ENCODE data around the gene ZNF738.
"Not testable (repeated sequence)": the region's sequence is repeated elsewhere in the genome, so short reads cannot be mapped to it uniquely, and the experiment has no call there.

ZNF738 gene

GRCh38 chr19:21358768-21359451, at the start of gene ZNF738:
Gene ZNF738 (plus strand): TSS chr19:21359000. CDS start chr19:21359141, 141 bp downstream.
- peaks cover 0 to 4% of the 10 kb centered on the region in 2 donors for H3K36me3 ChIP-seq (ENCODE audit: control insufficient read depth in 1 of 2, insufficient read depth in 2 of 2, low read length in 2 of 2)
- H3K27ac ChIP-seq (ENCODE audit: low read length): peak within 1 kb of the TSS; percentile 74
- no peaks in the 10 kb centered on the region for H3K9me3 ChIP-seq (ENCODE audit: control insufficient read depth in 1 of 2, low read length in 2 of 2)
- peak within 1 kb of the TSS; percentile 74 to 94 for H3K4me3 ChIP-seq (ENCODE audit: low read depth in 1 of 2, low read length in 2 of 2)
- H3K27me3 ChIP-seq (ENCODE audit: low read depth, low read length): no peaks in the 10 kb centered on the region
- no peaks in the 10 kb centered on the region for H3K4me1 ChIP-seq (ENCODE audit: control insufficient read depth in 1 of 2, insufficient read depth in 2 of 2, low read length in 2 of 2)

DNA sequence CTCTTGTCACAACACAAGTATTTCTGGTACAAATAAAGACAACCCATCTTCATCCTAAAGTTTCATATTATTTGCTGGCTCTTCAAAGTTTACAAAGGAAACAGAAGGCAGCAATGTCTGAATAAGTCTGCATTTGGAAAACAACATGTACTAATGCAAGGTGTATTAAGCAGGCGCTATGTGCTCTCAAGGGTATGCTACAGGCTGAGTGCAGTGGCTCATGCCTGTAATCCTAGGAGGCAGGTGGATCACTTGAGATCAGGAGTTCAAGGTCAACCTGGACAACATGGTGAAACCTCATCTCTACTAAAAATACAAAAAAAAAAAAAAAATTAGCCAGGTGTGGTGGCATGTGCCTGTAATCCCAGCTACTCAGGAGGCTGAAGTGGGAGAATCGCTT, 46.0 kb upstream of the ZNF738 start:
- not testable (repeated sequence) for H3K9me3 ChIP-seq (ENCODE audit: control insufficient read depth in 1 of 2, low read length in 2 of 2); H3K27me3 ChIP-seq (ENCODE audit: low read depth, low read length); H3K27ac ChIP-seq (ENCODE audit: low read length); H3K4me3 ChIP-seq (ENCODE audit: low read depth in 1 of 2, low read length in 2 of 2); H3K36me3 ChIP-seq (ENCODE audit: control insufficient read depth in 1 of 2, insufficient read depth in 2 of 2, low read length in 2 of 2)
- peaks cover under 1 to 17% of the 10 kb centered on the region in 2 donors for H3K4me1 ChIP-seq (ENCODE audit: control insufficient read depth in 1 of 2, insufficient read depth in 2 of 2, low read length in 2 of 2)

- peaks cover 0 to 3% of the 10 kb centered on the region in 2 donors for H3K36me3 ChIP-seq (ENCODE audit: control insufficient read depth in 1 of 2, insufficient read depth in 2 of 2, low read length in 2 of 2)
- no peaks in the 10 kb centered on the region for H3K27me3 ChIP-seq (ENCODE audit: low read depth, low read length)
- no peak overlapping the region for H3K4me3 ChIP-seq (ENCODE audit: low read depth in 1 of 2, low read length in 2 of 2)
- H3K27ac ChIP-seq (ENCODE audit: low read length): peak overlapping the region; percentile 64
- H3K4me1 ChIP-seq (ENCODE audit: control insufficient read depth in 1 of 2, insufficient read depth in 2 of 2, low read length in 2 of 2): peaks cover 3 to 22% of the 10 kb centered on the region in 2 donors
- no peaks in the 10 kb centered on the region for H3K9me3 ChIP-seq (ENCODE audit: control insufficient read depth in 1 of 2, low read length in 2 of 2)
These were observed 44.1 kb upstream of the ZNF738 start for GRCh38 chr19:21314676-21315075.

DNA sequence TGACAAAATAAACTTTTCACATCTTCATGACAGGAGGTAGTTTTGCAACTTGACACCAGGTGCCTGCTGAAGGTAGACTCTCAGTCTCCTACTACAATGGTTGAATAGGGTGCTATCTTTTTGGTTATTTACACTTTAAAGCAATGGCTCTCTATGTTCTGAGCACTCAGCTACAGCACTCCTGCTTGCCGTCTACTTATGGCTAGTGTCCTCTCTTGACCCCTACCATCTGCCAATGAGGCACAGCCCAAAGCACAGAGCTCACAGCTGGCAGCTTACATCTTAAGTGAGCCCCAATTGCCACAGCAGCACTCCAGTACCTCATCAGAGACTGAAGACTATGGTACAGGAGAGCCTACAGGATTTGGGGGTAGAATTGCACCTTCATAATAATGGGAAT, 41.0 kb upstream of the ZNF738 start:
- Histone ChIP-seq H3K27ac (ENCODE audit: low read length) (no peak overlapping the region), H3K27me3 (ENCODE audit: low read depth, low read length) (no peaks in the 10 kb centered on the region), H3K4me1 (ENCODE audit: control insufficient read depth in 1 of 2, insufficient read depth in 2 of 2, low read length in 2 of 2) (peaks cover 3 to 19% of the 10 kb centered on the region in 2 donors), H3K9me3 (ENCODE audit: control insufficient read depth in 1 of 2, low read length in 2 of 2) (no peaks in the 10 kb centered on the region), H3K36me3 (ENCODE audit: control insufficient read depth in 1 of 2, insufficient read depth in 2 of 2, low read length in 2 of 2) (no peaks in the 10 kb centered on the region), H3K4me3 (ENCODE audit: low read depth in 1 of 2, low read length in 2 of 2) (no peak overlapping the region)

DNA sequence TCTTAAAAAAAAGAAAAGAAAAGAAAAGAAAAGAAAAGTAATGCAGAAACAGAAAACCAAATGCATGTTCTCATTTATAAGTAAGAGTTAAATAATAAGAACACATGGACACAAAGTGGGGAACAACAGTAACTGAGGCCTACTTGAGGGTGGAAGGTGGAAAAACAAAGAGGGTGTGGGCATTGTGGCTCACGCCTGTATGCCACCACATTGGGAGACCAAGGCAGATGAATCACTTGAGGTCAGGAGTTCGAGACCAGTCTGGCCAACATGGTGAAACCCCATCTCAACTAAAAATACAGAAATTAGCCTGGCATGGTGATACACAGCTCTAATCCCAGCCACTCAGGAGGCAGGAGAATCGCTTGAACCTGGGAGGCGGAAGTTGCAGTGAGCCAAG, 37.7 kb upstream of the ZNF738 start:
- no peaks in the 10 kb centered on the region for H3K9me3 ChIP-seq (ENCODE audit: control insufficient read depth in 1 of 2, low read length in 2 of 2)
- peaks cover 0 to 3% of the 10 kb centered on the region in 2 donors for H3K36me3 ChIP-seq (ENCODE audit: control insufficient read depth in 1 of 2, insufficient read depth in 2 of 2, low read length in 2 of 2)
- peaks cover 3 to 21% of the 10 kb centered on the region in 2 donors for H3K4me1 ChIP-seq (ENCODE audit: control insufficient read depth in 1 of 2, insufficient read depth in 2 of 2, low read length in 2 of 2)
- no peak overlapping the region for H3K4me3 ChIP-seq (ENCODE audit: low read depth in 1 of 2, low read length in 2 of 2)
- no peak overlapping the region for H3K27ac ChIP-seq (ENCODE audit: low read length)
- H3K27me3 ChIP-seq (ENCODE audit: low read depth, low read length): no peaks in the 10 kb centered on the region

DNA sequence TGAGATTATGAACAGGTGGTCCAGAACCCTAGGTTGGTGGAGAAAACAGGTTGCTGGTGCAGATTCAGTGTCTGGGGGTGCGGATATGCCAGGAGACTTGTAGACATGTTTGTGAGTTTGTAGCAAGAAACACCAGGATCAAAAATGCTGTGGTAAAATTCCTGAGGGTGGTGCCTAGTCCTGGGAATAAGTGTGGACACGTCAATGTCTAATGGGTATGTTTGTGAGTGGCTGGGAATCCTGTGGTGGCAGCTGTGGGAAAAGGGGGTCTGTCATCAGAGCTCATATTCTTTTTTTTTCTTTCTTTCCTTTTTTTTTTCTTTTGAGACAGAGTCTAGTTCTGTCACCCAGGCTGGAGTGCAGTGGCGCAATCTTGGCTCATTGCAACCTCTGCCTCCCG, 36.8 kb upstream of the ZNF738 start:
- H3K36me3 ChIP-seq (ENCODE audit: control insufficient read depth in 1 of 2, insufficient read depth in 2 of 2, low read length in 2 of 2): peaks cover 0 to 6% of the 10 kb centered on the region in 2 donors
- H3K9me3 ChIP-seq (ENCODE audit: control insufficient read depth in 1 of 2, low read length in 2 of 2): no peaks in the 10 kb centered on the region
- H3K4me3 ChIP-seq (ENCODE audit: low read depth in 1 of 2, low read length in 2 of 2): no peak overlapping the region
- no peaks in the 10 kb centered on the region for H3K27me3 ChIP-seq (ENCODE audit: low read depth, low read length)
- peaks cover 3 to 21% of the 10 kb centered on the region in 2 donors for H3K4me1 ChIP-seq (ENCODE audit: control insufficient read depth in 1 of 2, insufficient read depth in 2 of 2, low read length in 2 of 2)
- H3K27ac ChIP-seq (ENCODE audit: low read length): no peak overlapping the region

- peak overlapping the region; percentile 60 for H3K27ac ChIP-seq (ENCODE audit: low read length)
- peaks cover 0 to 6% of the 10 kb centered on the region in 2 donors for H3K36me3 ChIP-seq (ENCODE audit: control insufficient read depth in 1 of 2, insufficient read depth in 2 of 2, low read length in 2 of 2)
- H3K9me3 ChIP-seq (ENCODE audit: control insufficient read depth in 1 of 2, low read length in 2 of 2): no peaks in the 10 kb centered on the region
- H3K4me1 ChIP-seq (ENCODE audit: control insufficient read depth in 1 of 2, insufficient read depth in 2 of 2, low read length in 2 of 2): peaks cover 3 to 17% of the 10 kb centered on the region in 2 donors
- H3K4me3 ChIP-seq (ENCODE audit: low read depth in 1 of 2, low read length in 2 of 2): no peak overlapping the region
- H3K27me3 ChIP-seq (ENCODE audit: low read depth, low read length): no peaks in the 10 kb centered on the region
These were observed 36.3 kb upstream of the ZNF738 start for GRCh38 chr19:21322528-21322927.

GRCh38 chr19:21323000-21323399, 35.8 kb upstream of the ZNF738 start:
- peaks cover under 1 to 17% of the 10 kb centered on the region in 2 donors for H3K4me1 ChIP-seq (ENCODE audit: control insufficient read depth in 1 of 2, insufficient read depth in 2 of 2, low read length in 2 of 2)
- no peaks in the 10 kb centered on the region for H3K27me3 ChIP-seq (ENCODE audit: low read depth, low read length)
- H3K9me3 ChIP-seq (ENCODE audit: control insufficient read depth in 1 of 2, low read length in 2 of 2): no peaks in the 10 kb centered on the region
- H3K4me3 ChIP-seq (ENCODE audit: low read depth in 1 of 2, low read length in 2 of 2): no peak overlapping the region
- H3K27ac ChIP-seq (ENCODE audit: low read length): peak overlapping the region; percentile 60
- H3K36me3 ChIP-seq (ENCODE audit: control insufficient read depth in 1 of 2, insufficient read depth in 2 of 2, low read length in 2 of 2): peaks cover 0 to 6% of the 10 kb centered on the region in 2 donors

- Histone ChIP-seq H3K4me3 (ENCODE audit: low read depth in 1 of 2, low read length in 2 of 2) (no peak overlapping the region), H3K27me3 (ENCODE audit: low read depth, low read length) (no peaks in the 10 kb centered on the region), H3K27ac (ENCODE audit: low read length) (no peak overlapping the region), H3K36me3 (ENCODE audit: control insufficient read depth in 1 of 2, insufficient read depth in 2 of 2, low read length in 2 of 2) (peaks cover 0 to 6% of the 10 kb centered on the region in 2 donors), H3K9me3 (ENCODE audit: control insufficient read depth in 1 of 2, low read length in 2 of 2) (no peaks in the 10 kb centered on the region), H3K4me1 (ENCODE audit: control insufficient read depth in 1 of 2, insufficient read depth in 2 of 2, low read length in 2 of 2) (peaks cover 0 to 14% of the 10 kb centered on the region in 2 donors)
These were observed 32.6 kb upstream of the ZNF738 start for GRCh38 chr19:21326169-21326568.

DNA sequence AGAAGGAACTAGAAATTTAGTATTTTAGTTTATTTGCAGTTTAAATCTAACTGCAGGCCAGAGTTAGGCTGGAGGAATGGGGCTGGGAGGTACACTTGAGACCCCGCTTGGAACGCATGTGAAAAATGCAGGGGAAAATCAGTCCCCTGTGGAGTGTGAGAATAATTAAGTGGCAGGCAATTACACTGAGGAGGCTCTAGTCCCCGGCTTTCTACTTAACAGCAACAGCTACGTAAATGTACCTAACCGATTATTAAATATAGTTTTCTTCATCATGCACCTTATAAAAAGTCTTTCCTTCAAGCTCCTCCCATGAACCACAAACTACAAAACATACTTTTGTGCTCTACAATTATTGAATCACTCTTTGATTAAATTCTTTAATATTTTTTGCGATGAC, 30.4 kb upstream of the ZNF738 start:
- Histone ChIP-seq H3K27me3 (ENCODE audit: low read depth, low read length) (no peaks in the 10 kb centered on the region), H3K36me3 (ENCODE audit: control insufficient read depth in 1 of 2, insufficient read depth in 2 of 2, low read length in 2 of 2) (peaks cover 0 to 6% of the 10 kb centered on the region in 2 donors), H3K27ac (ENCODE audit: low read length) (peak overlapping the region; percentile 96), H3K4me3 (ENCODE audit: low read depth in 1 of 2, low read length in 2 of 2) (peak overlapping the region; percentile 82 to 84), H3K9me3 (ENCODE audit: control insufficient read depth in 1 of 2, low read length in 2 of 2) (no peaks in the 10 kb centered on the region), H3K4me1 (ENCODE audit: control insufficient read depth in 1 of 2, insufficient read depth in 2 of 2, low read length in 2 of 2) (peaks cover 0 to 12% of the 10 kb centered on the region in 2 donors)

- Histone ChIP-seq H3K36me3 (ENCODE audit: control insufficient read depth in 1 of 2, insufficient read depth in 2 of 2, low read length in 2 of 2) (peaks cover 0 to 6% of the 10 kb centered on the region in 2 donors), H3K27me3 (ENCODE audit: low read depth, low read length) (no peaks in the 10 kb centered on the region), H3K4me3 (ENCODE audit: low read depth in 1 of 2, low read length in 2 of 2) (peak within 1 kb of the TSS; percentile 82 to 84), H3K9me3 (ENCODE audit: control insufficient read depth in 1 of 2, low read length in 2 of 2) (no peaks in the 10 kb centered on the region), H3K4me1 (ENCODE audit: control insufficient read depth in 1 of 2, insufficient read depth in 2 of 2, low read length in 2 of 2) (peaks cover 0 to 6% of the 10 kb centered on the region in 2 donors), H3K27ac (ENCODE audit: low read length) (peak within 1 kb of the TSS; percentile 96)
These were observed 29.8 kb upstream of the ZNF738 start, which contains the start of gene ZNF708 for GRCh38 chr19:21328885-21329605. Gene ZNF708 (minus strand): TSS chr19:21329410. CDS start chr19:21329212, 198 bp downstream.
